ENCODE data around the gene RNF212. TPM values are rescaled to one million over a fixed set of nuclear protein-coding genes. Genes with fewer than 3 reads are reported as not detected.

Gene RNF212
- total and polyA plus RNA-seq, 2 of the 13 experiments (the other 11 are each of a cell fraction or from before 2014, with no cell fraction given) = not detected

DNA sequence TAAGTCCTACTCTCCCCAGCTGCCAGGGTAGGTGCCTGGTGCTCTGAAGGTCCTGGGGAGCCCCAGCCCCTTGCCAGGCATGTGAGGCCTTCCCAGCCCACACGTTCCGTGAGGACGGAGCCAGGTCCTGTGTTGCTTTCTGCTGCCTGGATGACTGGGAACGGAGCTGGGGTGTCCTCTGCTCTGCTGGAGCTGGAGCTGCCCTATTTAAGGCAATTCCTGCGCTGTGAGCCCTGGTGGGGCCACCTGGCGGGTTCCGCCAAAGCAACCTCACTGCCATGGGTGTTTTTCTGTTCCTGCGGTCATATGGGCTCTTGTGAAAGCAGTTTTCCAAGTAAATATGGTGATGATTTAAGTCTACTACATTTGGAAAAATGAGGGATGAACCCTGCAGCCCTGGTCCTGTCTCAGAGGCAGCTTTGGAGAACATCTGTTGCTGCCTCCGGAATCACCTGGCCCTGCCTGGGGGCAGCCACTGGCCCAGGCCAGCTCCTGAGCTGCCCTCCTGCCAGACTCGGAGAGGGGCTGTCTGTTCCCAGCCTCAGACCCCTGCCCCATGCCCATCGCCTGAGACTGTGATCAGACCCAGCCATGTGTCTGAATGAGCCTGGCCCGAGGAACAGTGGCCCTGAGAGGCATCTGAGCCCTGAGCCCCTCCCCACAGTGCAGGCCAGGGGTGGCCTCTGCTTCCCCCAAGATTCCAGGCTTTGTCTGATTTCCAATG is 68.7 kb downstream of the RNF212 start:
- Histone ChIP-seq H3K4me1 (ENCODE audit: insufficient read depth, low read length) (peaks cover 39% of the 10 kb centered on the region), H3K36me3 (replicated peaks in 1 of 2; ENCODE audit: control insufficient read depth in 1 of 2, insufficient read depth in 2 of 2, low read length in 2 of 2) (no peaks in the 10 kb centered on the region), H3K9me3 (ENCODE audit: low read length) (no peaks in the 10 kb centered on the region), H3K4me3 (replicated peaks in 1 of 3; ENCODE audit: insufficient read depth in 1 of 3, low read depth in 2 of 3, low read length in 3 of 3) (no peak overlapping the region), H2AFZ (ENCODE audit: low read length) (no peak overlapping the region), H3K9ac (ENCODE audit: insufficient read depth, low read depth, low read length) (no peak overlapping the region), H3K79me2 (ENCODE audit: insufficient read depth, low read length) (no peaks in the 10 kb centered on the region), H4K20me1 (ENCODE audit: insufficient read depth, low read length) (peaks cover 27% of the 10 kb centered on the region; the same call in 1 of the 2 replicates), H3K4me2 (ENCODE audit: low read depth, low read length) (peak overlapping the region; percentile 33), H3K27me3 (ENCODE audit: control insufficient read depth in 1 of 2, insufficient read depth in 2 of 2, low read length in 2 of 2) (peaks cover 22 to 74% of the 10 kb centered on the region in 2 experiments), H3K27ac (ENCODE audit: extremely low read length, insufficient read depth, low read length) (no peak overlapping the region)
- WGBS (ENCODE audit: low lambda C conversion rate) = 47% methylated on average over 7 of the region's 12 CpGs
- no peak for ATAC-seq
- BruUV-seq (replicated peaks) = no TSS peak
- POLR2A ChIA-PET = interaction anchor here (1.3 kb wide), 1 partner anchor 302 kb away, joined by 4 read pairs; the partner anchor contains the start of gene UVSSA
- CTCF ChIA-PET (ENCODE audit: low intra/inter-chr PET ratio, low total read pairs) = no interaction called here
- 0 out of 2 replicates have a peak, but pooled peaks have one; percentile 22 for TF ChIP-seq EZH2 (conservative IDR thresholded peaks at IDR 0.05; ENCODE audit: low read depth, low read length)
- no peak for TF ChIP-seq ZNF598 (CRISPR knock-in tag; IDR thresholded peaks at IDR 0.05; ENCODE audit: borderline replicate concordance)
- in situ Hi-C loops (cut with HindIII; ENCODE audit: extremely low pct_ligation_motif_present, low pct_unique_long_range_greater_than_20kb) = no loop called here
- DNase-seq (ENCODE audit: low spot score) = no peak
- FAIRE-seq = no peak
- intact Hi-C loops (cut with micrococcal nuclease; ENCODE audit: unreplicated experiment) = no loop called here

- ChIA-PET CTCF (ENCODE audit: low intra/inter-chr PET ratio, low total read pairs) (no interaction called here), POLR2A (interaction anchor here (0.6 to 1.3 kb wide), 2 partner anchors 51 to 303 kb away, joined by 3 to 4 read pairs; partner anchors contain the start of genes SLC26A1 and UVSSA)
- Histone ChIP-seq H3K9ac (ENCODE audit: insufficient read depth, low read depth, low read length) (no peak overlapping the region), H3K27me3 (ENCODE audit: control insufficient read depth in 1 of 2, insufficient read depth in 2 of 2, low read length in 2 of 2) (peaks cover 17 to 72% of the 10 kb centered on the region in 2 experiments), H3K79me2 (ENCODE audit: insufficient read depth, low read length) (no peaks in the 10 kb centered on the region), H3K9me3 (ENCODE audit: low read length) (no peaks in the 10 kb centered on the region), H3K4me3 (replicated peaks in 1 of 3; ENCODE audit: insufficient read depth in 1 of 3, low read depth in 2 of 3, low read length in 3 of 3) (peak overlapping the region in 1 of 3 experiments; percentile 12; a peak in 1 of 6 replicates), H3K36me3 (replicated peaks in 1 of 2; ENCODE audit: control insufficient read depth in 1 of 2, insufficient read depth in 2 of 2, low read length in 2 of 2) (no peaks in the 10 kb centered on the region), H3K4me2 (ENCODE audit: low read depth, low read length) (peak overlapping the region; percentile 33), H3K4me1 (ENCODE audit: insufficient read depth, low read length) (peaks cover 47% of the 10 kb centered on the region), H3K27ac (ENCODE audit: extremely low read length, insufficient read depth, low read length) (no peak overlapping the region), H4K20me1 (ENCODE audit: insufficient read depth, low read length) (peaks cover 27% of the 10 kb centered on the region; the same call in 1 of the 2 replicates), H2AFZ (ENCODE audit: low read length) (no peak overlapping the region)
- DNase-seq (ENCODE audit: low spot score) (peak; percentile 84), FAIRE-seq (no peak), ATAC-seq (peak; percentile 54)
- intact Hi-C loops (cut with micrococcal nuclease; ENCODE audit: unreplicated experiment) (no loop called here), in situ Hi-C loops (cut with HindIII; ENCODE audit: extremely low pct_ligation_motif_present, low pct_unique_long_range_greater_than_20kb) (no loop called here)
- BruUV-seq (replicated peaks) = no TSS peak
- WGBS (ENCODE audit: low lambda C conversion rate) = 13% methylated on average over 14 of the region's 36 CpGs
- TF ChIP-seq, protein P1, sequence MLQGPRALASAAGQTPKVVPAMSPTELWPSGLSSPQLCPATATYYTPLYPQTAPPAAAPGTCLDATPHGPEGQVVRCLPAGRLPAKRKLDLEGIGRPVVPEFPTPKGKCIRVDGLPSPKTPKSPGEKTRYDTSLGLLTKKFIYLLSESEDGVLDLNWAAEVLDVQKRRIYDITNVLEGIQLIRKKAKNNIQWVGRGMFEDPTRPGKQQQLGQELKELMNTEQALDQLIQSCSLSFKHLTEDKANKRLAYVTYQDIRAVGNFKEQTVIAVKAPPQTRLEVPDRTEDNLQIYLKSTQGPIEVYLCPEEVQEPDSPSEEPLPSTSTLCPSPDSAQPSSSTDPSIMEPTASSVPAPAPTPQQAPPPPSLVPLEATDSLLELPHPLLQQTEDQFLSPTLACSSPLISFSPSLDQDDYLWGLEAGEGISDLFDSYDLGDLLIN (CRISPR knock-in tag; IDR thresholded peaks at IDR 0.05; ENCODE audit: borderline replicate concordance) = no peak
- TF ChIP-seq DNMT1 (CRISPR knock-in tag; IDR thresholded peaks at IDR 0.05) (no peak), KDM5A (IDR thresholded peaks at IDR 0.05; ENCODE audit: borderline replicate concordance, low read length) (no peak), SOX5 (CRISPR knock-in tag; IDR thresholded peaks at IDR 0.05; ENCODE audit: borderline replicate concordance) (peak; percentile 51; the same call in 1 of the 2 replicates), ZNF737 (CRISPR knock-in tag; IDR thresholded peaks at IDR 0.05; ENCODE audit: borderline replicate concordance) (no peak)
- TF ChIP-seq, protein P2, sequence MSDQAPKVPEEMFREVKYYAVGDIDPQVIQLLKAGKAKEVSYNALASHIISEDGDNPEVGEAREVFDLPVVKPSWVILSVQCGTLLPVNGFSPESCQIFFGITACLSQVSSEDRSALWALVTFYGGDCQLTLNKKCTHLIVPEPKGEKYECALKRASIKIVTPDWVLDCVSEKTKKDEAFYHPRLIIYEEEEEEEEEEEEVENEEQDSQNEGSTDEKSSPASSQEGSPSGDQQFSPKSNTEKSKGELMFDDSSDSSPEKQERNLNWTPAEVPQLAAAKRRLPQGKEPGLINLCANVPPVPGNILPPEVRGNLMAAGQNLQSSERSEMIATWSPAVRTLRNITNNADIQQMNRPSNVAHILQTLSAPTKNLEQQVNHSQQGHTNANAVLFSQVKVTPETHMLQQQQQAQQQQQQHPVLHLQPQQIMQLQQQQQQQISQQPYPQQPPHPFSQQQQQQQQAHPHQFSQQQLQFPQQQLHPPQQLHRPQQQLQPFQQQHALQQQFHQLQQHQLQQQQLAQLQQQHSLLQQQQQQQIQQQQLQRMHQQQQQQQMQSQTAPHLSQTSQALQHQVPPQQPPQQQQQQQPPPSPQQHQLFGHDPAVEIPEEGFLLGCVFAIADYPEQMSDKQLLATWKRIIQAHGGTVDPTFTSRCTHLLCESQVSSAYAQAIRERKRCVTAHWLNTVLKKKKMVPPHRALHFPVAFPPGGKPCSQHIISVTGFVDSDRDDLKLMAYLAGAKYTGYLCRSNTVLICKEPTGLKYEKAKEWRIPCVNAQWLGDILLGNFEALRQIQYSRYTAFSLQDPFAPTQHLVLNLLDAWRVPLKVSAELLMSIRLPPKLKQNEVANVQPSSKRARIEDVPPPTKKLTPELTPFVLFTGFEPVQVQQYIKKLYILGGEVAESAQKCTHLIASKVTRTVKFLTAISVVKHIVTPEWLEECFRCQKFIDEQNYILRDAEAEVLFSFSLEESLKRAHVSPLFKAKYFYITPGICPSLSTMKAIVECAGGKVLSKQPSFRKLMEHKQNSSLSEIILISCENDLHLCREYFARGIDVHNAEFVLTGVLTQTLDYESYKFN (CRISPR knock-in tag; conservative IDR thresholded peaks at IDR 0.05) = no peak
Measured at GRCh38 chr4:1043651-1044468, 69.5 kb downstream of the RNF212 start.

All from HepG2 (cell line).